ENCODE results near the gene PRM1. TPM values are rescaled to one million over a fixed set of nuclear protein-coding genes. Genes with fewer than 3 reads are reported as not detected.
A peak's percentile ranks its signal among the peaks of the same experiment; 100 is the strongest.

The PRM1 gene
- total RNA-seq, 1 experiment from 2014 or later, result not detected

GRCh38 chr16:11319529-11320146, 38.5 kb upstream of the PRM1 start:
- H3K9me3 ChIP-seq, result no peaks in the 10 kb centered on the region
- no peak overlapping the region for H3K4me3 ChIP-seq
- no peaks in the 10 kb centered on the region for H3K36me3 ChIP-seq
- no peak for DNase-seq
- no peaks in the 10 kb centered on the region for H3K27me3 ChIP-seq

- H3K27me3 ChIP-seq, result no peaks in the 10 kb centered on the region
- H3K9me3 ChIP-seq, result no peaks in the 10 kb centered on the region
- no peak for DNase-seq
- no peak overlapping the region for H3K4me3 ChIP-seq
- H3K36me3 ChIP-seq, result no peaks in the 10 kb centered on the region
These were observed 37.7 kb upstream of the PRM1 start for GRCh38 chr16:11318817-11319216.

GRCh38 chr16:11316331-11317015, 35.3 kb upstream of the PRM1 start:
- Histone ChIP-seq H3K36me3 (no peaks in the 10 kb centered on the region), H3K27me3 (no peaks in the 10 kb centered on the region), H3K9me3 (no peaks in the 10 kb centered on the region), H3K4me3 (no peak overlapping the region)
- DNase-seq, result no peak

GRCh38 chr16:11315510-11315909, 34.4 kb upstream of the PRM1 start:
- Histone ChIP-seq H3K27me3 (no peaks in the 10 kb centered on the region), H3K36me3 (no peaks in the 10 kb centered on the region), H3K9me3 (no peaks in the 10 kb centered on the region), H3K4me3 (no peak overlapping the region)
- DNase-seq, result no peak

GRCh38 chr16:11314309-11314894, 33.3 kb upstream of the PRM1 start:
- DNase-seq, result no peak
- Histone ChIP-seq H3K4me3 (no peak overlapping the region), H3K36me3 (no peaks in the 10 kb centered on the region), H3K9me3 (no peaks in the 10 kb centered on the region), H3K27me3 (no peaks in the 10 kb centered on the region)

- no peaks in the 10 kb centered on the region for H3K27me3 ChIP-seq
These were observed 32.6 kb upstream of the PRM1 start for GRCh38 chr16:11313493-11314308.

GRCh38 chr16:11312718-11313492, 31.8 kb upstream of the PRM1 start:
- H3K27me3 ChIP-seq, result no peaks in the 10 kb centered on the region
- no peaks in the 10 kb centered on the region for H3K36me3 ChIP-seq
- no peak overlapping the region for H3K4me3 ChIP-seq
- DNase-seq, result peak; percentile 54
- H3K9me3 ChIP-seq, result no peaks in the 10 kb centered on the region

More at GRCh38 chr16:11313493-11314308, 32.6 kb upstream of the PRM1 start:
- Histone ChIP-seq H3K36me3 (no peaks in the 10 kb centered on the region), H3K9me3 (no peaks in the 10 kb centered on the region), H3K4me3 (no peak overlapping the region)
- no peak for DNase-seq

- no peaks in the 10 kb centered on the region for H3K27me3 ChIP-seq
- DNase-seq, result no peak
- no peaks in the 10 kb centered on the region for H3K9me3 ChIP-seq
- no peak overlapping the region for H3K4me3 ChIP-seq
- no peaks in the 10 kb centered on the region for H3K36me3 ChIP-seq
These were observed 29.9 kb upstream of the PRM1 start for GRCh38 chr16:11310997-11311561.

GRCh38 chr16:11310634-11310977, 29.5 kb upstream of the PRM1 start:
- Histone ChIP-seq H3K4me3 (no peak overlapping the region), H3K9me3 (no peaks in the 10 kb centered on the region), H3K27me3 (no peaks in the 10 kb centered on the region), H3K36me3 (no peaks in the 10 kb centered on the region)
- DNase-seq, result no peak

- H3K4me3 ChIP-seq, result no peak overlapping the region
- H3K27me3 ChIP-seq, result no peaks in the 10 kb centered on the region
- no peak for DNase-seq
- no peaks in the 10 kb centered on the region for H3K36me3 ChIP-seq
- H3K9me3 ChIP-seq, result no peaks in the 10 kb centered on the region
These were observed 28.9 kb upstream of the PRM1 start for GRCh38 chr16:11309895-11310633.

GRCh38 chr16:11308493-11309283, 27.6 kb upstream of the PRM1 start:
- Histone ChIP-seq H3K36me3 (no peaks in the 10 kb centered on the region), H3K9me3 (no peaks in the 10 kb centered on the region), H3K4me3 (no peak overlapping the region)

GRCh38 chr16:11307639-11308492, 26.7 kb upstream of the PRM1 start:
- Histone ChIP-seq H3K27me3 (no peaks in the 10 kb centered on the region), H3K4me3 (no peak overlapping the region), H3K9me3 (no peaks in the 10 kb centered on the region), H3K36me3 (no peaks in the 10 kb centered on the region)
- no peak for DNase-seq

More at GRCh38 chr16:11308493-11309283, 27.6 kb upstream of the PRM1 start:
- no peak for DNase-seq
- H3K27me3 ChIP-seq, result no peaks in the 10 kb centered on the region

- Histone ChIP-seq H3K4me3 (no peak overlapping the region), H3K9me3 (no peaks in the 10 kb centered on the region), H3K27me3 (no peaks in the 10 kb centered on the region), H3K36me3 (no peaks in the 10 kb centered on the region)
- DNase-seq, result no peak
These were observed 26.0 kb upstream of the PRM1 start for GRCh38 chr16:11306997-11307638.

GRCh38 chr16:11306381-11306780, 25.3 kb upstream of the PRM1 start:
- Histone ChIP-seq H3K27me3 (no peaks in the 10 kb centered on the region), H3K4me3 (no peak overlapping the region), H3K9me3 (no peaks in the 10 kb centered on the region), H3K36me3 (no peaks in the 10 kb centered on the region)
- DNase-seq, result no peak
